Activated naive CD8-positive, alpha-beta T cell (primary cell): ENCODE measurements around the gene DNASE1L2.

Source experiments
- H3K27ac Mint-ChIP-seq: one replicate; pipeline ENCODE4 v1.8.0; 2021; ENCODE audit warnings: mixed read lengths
- H3K27me3 Mint-ChIP-seq: one replicate; pipeline ENCODE4 v1.8.0; 2021; ENCODE audit warnings: mixed read lengths
- H3K36me3 Mint-ChIP-seq: one replicate; pipeline ENCODE4 v1.8.0; 2021; ENCODE audit warnings: mixed read lengths
- H3K4me1 Mint-ChIP-seq: one replicate; pipeline ENCODE4 v1.8.0; 2021; ENCODE audit warnings: low read depth, mixed read lengths
- H3K4me3 Mint-ChIP-seq: one replicate; pipeline ENCODE4 v1.8.0; 2021; ENCODE audit warnings: mild to moderate bottlenecking, mixed read lengths
- H3K9me3 Mint-ChIP-seq: one replicate; pipeline ENCODE4 v1.8.0; 2021; ENCODE audit warnings: low read depth, mixed read lengths

The DNASE1L2 gene

GRCh38 chr16:2228161-2228824, 8.0 kb upstream of the DNASE1L2 start:
- no peaks in the 10 kb centered on the region for H3K36me3 Mint-ChIP-seq
- H3K27ac Mint-ChIP-seq, result no peak overlapping the region
- H3K4me3 Mint-ChIP-seq, result no peak overlapping the region
- H3K9me3 Mint-ChIP-seq, result no peaks in the 10 kb centered on the region
- H3K4me1 Mint-ChIP-seq, result peaks cover 12% of the 10 kb centered on the region
- H3K27me3 Mint-ChIP-seq, result no peaks in the 10 kb centered on the region

DNA sequence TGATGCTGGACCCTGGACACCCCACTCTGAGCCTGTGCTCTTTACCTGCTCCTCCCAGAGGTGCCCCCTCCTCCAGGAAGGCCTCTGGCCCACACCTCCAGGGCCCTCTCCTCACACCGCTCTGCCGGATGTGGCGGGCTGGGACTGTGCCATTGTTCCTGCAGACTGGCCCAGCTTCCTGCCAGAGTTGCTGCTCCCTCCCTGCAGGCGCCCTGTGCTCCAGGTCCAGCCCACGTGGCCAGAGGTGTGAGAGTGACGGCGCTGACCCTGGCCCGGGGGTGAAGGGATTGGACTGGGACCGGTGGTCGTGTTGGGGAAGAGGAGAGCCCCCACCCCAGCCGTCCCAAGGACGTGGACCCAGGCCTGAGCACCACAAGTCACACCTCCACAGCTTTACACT, 7.2 kb upstream of the DNASE1L2 start:
- no peak overlapping the region for H3K4me3 Mint-ChIP-seq
- H3K4me1 Mint-ChIP-seq, result peaks cover 11% of the 10 kb centered on the region
- no peaks in the 10 kb centered on the region for H3K9me3 Mint-ChIP-seq
- no peak overlapping the region for H3K27ac Mint-ChIP-seq
- H3K36me3 Mint-ChIP-seq, result no peaks in the 10 kb centered on the region
- no peaks in the 10 kb centered on the region for H3K27me3 Mint-ChIP-seq

GRCh38 chr16:2229632-2230250, 6.5 kb upstream of the DNASE1L2 start:
- H3K4me3 Mint-ChIP-seq, result no peak overlapping the region
- H3K27me3 Mint-ChIP-seq, result no peaks in the 10 kb centered on the region
- no peaks in the 10 kb centered on the region for H3K9me3 Mint-ChIP-seq
- H3K27ac Mint-ChIP-seq, result no peak overlapping the region
- peaks cover 7% of the 10 kb centered on the region for H3K4me1 Mint-ChIP-seq
- no peaks in the 10 kb centered on the region for H3K36me3 Mint-ChIP-seq

- Mint-ChIP-seq H3K27ac (no peak overlapping the region), H3K9me3 (no peaks in the 10 kb centered on the region), H3K4me3 (no peak overlapping the region), H3K36me3 (no peaks in the 10 kb centered on the region), H3K4me1 (peaks cover 5% of the 10 kb centered on the region), H3K27me3 (no peaks in the 10 kb centered on the region)
These were observed 5.9 kb upstream of the DNASE1L2 start for GRCh38 chr16:2230376-2230775.

DNA sequence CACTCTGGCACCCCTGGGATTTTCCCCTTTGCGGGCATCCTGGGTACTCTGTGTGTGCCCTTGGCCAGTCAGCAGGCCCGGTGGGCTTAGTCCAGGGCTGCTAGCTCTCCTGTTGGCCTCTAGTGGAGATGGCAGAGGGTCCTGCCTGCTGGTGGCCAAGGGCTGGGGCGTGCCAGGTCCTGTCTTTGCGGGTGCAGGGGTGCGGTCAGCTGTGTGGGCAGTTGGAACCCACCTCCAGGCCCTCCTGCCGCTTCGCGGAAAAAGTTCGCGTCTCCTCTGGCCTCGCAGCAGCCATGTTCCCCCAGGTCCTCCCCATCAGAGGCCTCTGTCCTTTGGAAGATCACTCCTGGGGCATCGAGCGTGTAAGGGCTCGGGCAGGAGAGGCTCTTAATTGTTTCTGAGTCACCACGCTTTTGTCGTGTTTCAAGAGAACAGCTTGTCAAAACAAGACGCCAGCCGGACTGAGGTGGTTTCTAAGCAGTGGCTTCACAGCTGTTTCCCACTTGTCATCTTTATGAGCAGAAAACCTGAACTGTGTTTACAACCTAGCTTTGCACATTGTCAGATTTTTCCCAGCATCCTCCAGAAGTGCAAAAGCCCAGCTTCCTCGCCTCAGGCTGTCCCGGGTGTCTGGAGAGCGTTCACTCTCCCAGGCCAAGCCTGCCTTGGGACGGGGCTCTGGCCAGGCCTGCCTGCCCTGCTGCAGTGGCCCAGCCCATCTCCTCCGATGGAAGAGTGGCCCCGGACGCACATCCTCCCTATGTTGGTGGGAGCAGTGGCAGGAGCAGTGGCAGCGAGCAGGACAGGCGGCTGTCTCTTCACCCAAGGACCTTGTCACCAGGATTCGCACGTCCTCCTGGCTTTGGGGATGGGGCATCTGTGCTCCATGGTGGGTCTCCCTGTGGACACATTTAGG, 5.0 kb upstream of the DNASE1L2 start:
- Mint-ChIP-seq H3K4me1 (no peaks in the 10 kb centered on the region), H3K9me3 (no peaks in the 10 kb centered on the region), H3K36me3 (no peaks in the 10 kb centered on the region), H3K27ac (no peak overlapping the region), H3K27me3 (no peaks in the 10 kb centered on the region), H3K4me3 (no peak overlapping the region)

DNA sequence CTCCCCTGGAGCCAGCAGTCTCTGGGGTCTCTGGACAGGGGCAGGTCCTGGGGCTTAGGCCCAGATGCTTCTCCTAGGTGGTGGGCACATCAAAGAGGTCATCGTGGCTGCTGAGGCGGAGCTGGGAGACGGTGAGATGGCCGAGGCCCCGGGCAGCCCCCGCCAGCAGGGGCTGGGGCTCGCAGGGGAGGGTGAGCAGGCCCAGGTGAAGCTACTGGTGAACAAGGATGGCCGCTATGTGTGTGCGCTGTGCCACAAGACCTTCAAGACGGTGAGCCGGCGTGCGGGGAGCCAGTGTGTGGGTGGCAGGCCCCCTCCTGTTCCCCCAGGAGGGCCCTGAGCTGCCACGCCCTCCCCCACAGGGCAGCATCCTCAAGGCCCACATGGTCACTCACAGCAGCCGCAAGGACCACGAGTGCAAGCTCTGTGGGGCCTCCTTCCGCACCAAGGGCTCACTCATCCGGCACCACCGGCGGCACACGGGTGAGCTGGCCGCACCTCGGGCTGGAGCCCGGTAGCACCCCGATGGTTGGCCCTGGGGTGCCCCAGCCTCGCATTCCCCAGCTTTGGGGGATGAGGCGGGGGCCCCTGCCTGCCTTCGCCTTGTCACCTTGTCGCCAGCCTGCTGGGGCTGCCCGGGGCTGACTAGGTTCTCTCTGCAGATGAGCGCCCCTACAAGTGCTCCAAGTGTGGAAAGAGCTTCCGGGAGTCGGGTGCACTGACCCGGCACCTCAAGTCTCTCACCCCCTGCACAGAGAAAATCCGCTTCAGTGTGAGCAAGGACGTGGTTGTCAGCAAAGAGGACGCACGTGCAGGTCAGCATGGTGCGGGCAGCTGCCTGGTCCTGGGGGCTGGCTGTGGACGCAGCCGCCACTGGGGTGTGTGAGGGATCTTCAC, 3.9 kb upstream of the DNASE1L2 start:
- no peaks in the 10 kb centered on the region for H3K4me1 Mint-ChIP-seq
- no peaks in the 10 kb centered on the region for H3K27me3 Mint-ChIP-seq
- no peaks in the 10 kb centered on the region for H3K9me3 Mint-ChIP-seq
- no peak overlapping the region for H3K27ac Mint-ChIP-seq
- no peak overlapping the region for H3K4me3 Mint-ChIP-seq
- no peaks in the 10 kb centered on the region for H3K36me3 Mint-ChIP-seq

GRCh38 chr16:2233046-2233775, 3.0 kb upstream of the DNASE1L2 start:
- no peak overlapping the region for H3K27ac Mint-ChIP-seq

DNA sequence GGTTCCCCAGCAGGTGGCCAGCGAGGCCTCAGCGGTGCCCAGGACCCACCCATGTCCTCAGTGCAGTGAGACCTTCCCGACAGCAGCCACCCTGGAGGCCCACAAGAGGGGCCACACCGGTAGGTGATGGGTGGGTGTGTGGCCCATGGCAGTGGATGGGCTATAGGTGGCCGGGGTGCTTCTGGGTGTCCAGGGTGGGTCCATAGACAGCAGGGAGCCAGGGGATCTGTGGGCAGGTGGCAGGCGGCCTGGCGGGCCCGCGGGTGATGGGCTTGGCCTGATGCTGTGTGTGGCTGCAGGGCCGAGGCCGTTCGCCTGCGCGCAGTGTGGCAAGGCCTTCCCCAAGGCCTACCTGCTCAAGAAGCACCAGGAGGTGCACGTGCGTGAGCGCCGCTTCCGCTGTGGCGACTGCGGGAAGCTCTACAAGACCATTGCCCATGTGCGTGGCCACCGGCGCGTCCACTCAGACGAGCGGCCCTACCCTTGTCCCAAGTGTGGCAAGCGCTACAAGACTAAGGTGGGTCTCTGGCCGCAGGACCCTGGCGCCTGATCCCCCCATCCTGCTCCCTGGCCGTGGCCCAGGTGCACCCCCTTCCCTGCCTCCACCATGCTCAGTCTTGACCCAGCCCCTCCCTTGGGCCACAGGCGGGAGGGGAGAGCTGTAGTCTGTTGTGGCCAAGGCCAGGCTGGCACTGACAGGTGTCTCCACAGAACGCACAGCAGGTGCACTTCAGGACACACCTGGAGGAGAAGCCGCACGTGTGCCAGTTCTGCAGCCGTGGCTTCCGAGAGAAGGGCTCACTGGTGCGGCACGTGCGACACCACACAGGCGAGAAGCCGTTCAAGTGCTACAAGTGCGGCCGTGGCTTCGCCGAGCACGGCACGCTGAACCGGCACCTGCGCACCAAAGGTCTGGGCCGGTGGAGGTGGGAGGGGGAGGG, 2.1 kb upstream of the DNASE1L2 start:
- no peak overlapping the region for H3K27ac Mint-ChIP-seq
- H3K27me3 Mint-ChIP-seq, result no peaks in the 10 kb centered on the region
- H3K4me1 Mint-ChIP-seq, result no peaks in the 10 kb centered on the region
- no peak overlapping the region for H3K4me3 Mint-ChIP-seq
- H3K36me3 Mint-ChIP-seq, result no peaks in the 10 kb centered on the region
- H3K9me3 Mint-ChIP-seq, result no peaks in the 10 kb centered on the region

More at GRCh38 chr16:2233046-2233775, 3.0 kb upstream of the DNASE1L2 start:
- Mint-ChIP-seq H3K27me3 (no peaks in the 10 kb centered on the region), H3K9me3 (no peaks in the 10 kb centered on the region), H3K36me3 (no peaks in the 10 kb centered on the region), H3K4me3 (no peak overlapping the region), H3K4me1 (no peaks in the 10 kb centered on the region)

DNA sequence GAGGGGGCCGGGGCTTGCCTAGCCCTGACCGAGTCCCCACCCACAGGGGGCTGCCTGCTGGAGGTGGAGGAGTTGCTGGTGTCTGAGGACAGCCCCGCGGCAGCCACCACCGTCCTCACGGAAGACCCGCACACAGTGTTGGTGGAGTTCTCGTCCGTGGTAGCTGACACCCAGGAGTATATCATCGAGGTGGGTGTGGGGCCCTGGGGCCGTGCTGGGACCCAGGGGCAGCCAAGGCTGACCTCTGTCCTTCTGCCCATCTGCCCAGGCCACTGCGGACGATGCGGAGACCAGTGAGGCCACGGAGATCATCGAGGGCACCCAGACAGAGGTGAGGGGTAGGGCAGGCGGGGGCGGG, 1.5 kb upstream of the DNASE1L2 start:
- Mint-ChIP-seq H3K9me3 (no peaks in the 10 kb centered on the region), H3K36me3 (no peaks in the 10 kb centered on the region), H3K4me1 (no peaks in the 10 kb centered on the region), H3K4me3 (no peak overlapping the region), H3K27me3 (no peaks in the 10 kb centered on the region), H3K27ac (no peak overlapping the region)

GRCh38 chr16:2235234-2235651, 1.0 kb upstream of the DNASE1L2 start:
- no peaks in the 10 kb centered on the region for H3K27me3 Mint-ChIP-seq
- H3K4me3 Mint-ChIP-seq, result no peak overlapping the region
- no peaks in the 10 kb centered on the region for H3K4me1 Mint-ChIP-seq
- H3K27ac Mint-ChIP-seq, result no peak overlapping the region
- H3K36me3 Mint-ChIP-seq, result no peaks in the 10 kb centered on the region
- H3K9me3 Mint-ChIP-seq, result no peaks in the 10 kb centered on the region

- Mint-ChIP-seq H3K4me3 (no peak overlapping the region), H3K27ac (no peak overlapping the region), H3K27me3 (no peaks in the 10 kb centered on the region), H3K36me3 (no peaks in the 10 kb centered on the region), H3K4me1 (no peaks in the 10 kb centered on the region), H3K9me3 (no peaks in the 10 kb centered on the region)
These were observed 428 bp upstream of the DNASE1L2 start for GRCh38 chr16:2235695-2236336.

GRCh38 chr16:2237102-2237482, 848 bp downstream of the DNASE1L2 start:
- no peak overlapping the region for H3K4me3 Mint-ChIP-seq
- H3K27me3 Mint-ChIP-seq, result no peaks in the 10 kb centered on the region
- no peaks in the 10 kb centered on the region for H3K36me3 Mint-ChIP-seq
- H3K9me3 Mint-ChIP-seq, result no peaks in the 10 kb centered on the region
- H3K4me1 Mint-ChIP-seq, result no peaks in the 10 kb centered on the region
- H3K27ac Mint-ChIP-seq, result no peak overlapping the region
